H1 (cell line): ENCODE results near the gene FAM168B. TPM values are rescaled to one million over a fixed set of nuclear protein-coding genes. Genes with fewer than 3 reads are reported as not detected.

Source experiments
- CTCF ChIA-PET: fragments of 300-600 bp; sonication (Branson Sonifier 250); formaldehyde crosslinking; loops from one replicate; lab custom pipeline; 2021; ENCODE audit not compliant: partially characterized antibody; lab: Charles Lee
- POLR2A ChIA-PET: fragments of 300-600 bp; sonication (Branson Sonifier 250); formaldehyde crosslinking; loops from one replicate; lab custom pipeline; 2021; ENCODE audit warnings: inconsistent platforms; ENCODE audit not compliant: partially characterized antibody; lab: Charles Lee
- DNase-seq, 2 experiments: peaks; one replicate each; pipeline versions ENCODE4 v3.0.0 to v3.0.0-alpha.2; 2010 to 2022; ENCODE audit warnings: low spot score in 2 of 2, low read depth in 1 of 2, mixed read lengths in 1 of 2
- FAIRE-seq: peaks from 2 replicates; lab custom pipeline; 2011; peaks lifted over from hg19 to GRCh38; lab: Jason Lieb, UNC
- H2AFZ ChIP-seq: 2 replicates; pipeline ENCODE4 v1.8.1; 2012; ENCODE audit warnings: low read length, inconsistent platforms
- H2AK5ac ChIP-seq: 2 replicates; pipeline ENCODE4 v1.6.1; 2013; ENCODE audit warnings: low read depth, low read length
- H2BK120ac ChIP-seq: replicated peaks from 2 replicates; pipeline ENCODE3; 2013; ENCODE audit warnings: low read depth, low read length, inconsistent platforms
- H2BK12ac ChIP-seq: 2 replicates; pipeline ENCODE4 v1.6.1; 2013; ENCODE audit warnings: low read depth, low read length
- H2BK15ac ChIP-seq: 2 replicates; pipeline ENCODE4 v1.6.1; 2013; ENCODE audit warnings: low read length
- H2BK20ac ChIP-seq: 2 replicates; pipeline ENCODE4 v1.6.1; 2013; ENCODE audit warnings: low read length
- H2BK5ac ChIP-seq: 2 replicates; pipeline ENCODE4 v1.6.1; 2013; ENCODE audit warnings: low read depth, low read length
- H3K14ac ChIP-seq: 2 replicates; pipeline ENCODE4 v1.6.1; 2013; ENCODE audit warnings: inconsistent platforms; ENCODE audit not compliant: insufficient read length
- H3K18ac ChIP-seq: 2 replicates; pipeline ENCODE4 v1.6.1; 2013; ENCODE audit warnings: low read length; ENCODE audit errors: extremely low read depth
- H3K23ac ChIP-seq: 2 replicates; pipeline ENCODE4 v1.6.1; 2013; ENCODE audit warnings: inconsistent platforms; ENCODE audit not compliant: insufficient read length
- H3K23me2 ChIP-seq: 2 replicates; pipeline ENCODE4 v1.6.1; 2013; ENCODE audit warnings: low read depth, low read length
- H3K27ac ChIP-seq: 2 replicates; pipeline ENCODE4 v1.6.1; 2011; ENCODE audit warnings: low read depth, low read length, inconsistent platforms
- H3K27me3 ChIP-seq, 4 experiments: replicated peaks in 1 of 4; 1 replicate in 1 of 4; 2 replicates in 3 of 4; pipeline versions ENCODE4 v1.6.1 to v1.8.1; 2011 to 2013; ENCODE audit warnings: low read length in 3 of 4, mild to moderate bottlenecking in 3 of 4, inconsistent platforms in 2 of 4, mixed read lengths in 2 of 4, moderate library complexity in 1 of 4; ENCODE audit not compliant: control insufficient read depth in 3 of 4, insufficient read depth in 3 of 4; ENCODE audit errors: extremely low read depth in 1 of 4
- H3K36me3 ChIP-seq, 4 experiments: 2 replicates each; pipeline versions ENCODE4 v1.6.1 to v1.8.1; 2011 to 2013; ENCODE audit warnings: mild to moderate bottlenecking in 4 of 4, low read length in 3 of 4, moderate library complexity in 2 of 4, control low read depth in 1 of 4, inconsistent platforms in 1 of 4; ENCODE audit not compliant: insufficient read depth in 4 of 4, control insufficient read depth in 2 of 4
- H3K4ac ChIP-seq: replicated peaks from 2 replicates; pipeline ENCODE3; 2013; ENCODE audit warnings: low read length, low read depth, mixed read lengths, inconsistent platforms; ENCODE audit not compliant: insufficient read length
- H3K4me1 ChIP-seq, 4 experiments: replicated peaks in 1 of 4; 1 replicate in 1 of 4; 2 replicates in 3 of 4; pipeline versions ENCODE4 v1.6.1 to v1.8.1; 2011 to 2013; ENCODE audit warnings: low read length in 3 of 4, inconsistent platforms in 2 of 4, mixed read lengths in 1 of 4; ENCODE audit not compliant: insufficient read depth in 4 of 4, control insufficient read depth in 3 of 4
- H3K4me2 ChIP-seq, 2 experiments: 2 replicates each; pipeline versions ENCODE4 v1.6.1 to v1.8.1; 2011 to 2013; ENCODE audit warnings: low read depth in 2 of 2, low read length in 2 of 2, control low read depth in 1 of 2, inconsistent platforms in 1 of 2, mild to moderate bottlenecking in 1 of 2; ENCODE audit not compliant: insufficient read depth in 1 of 2
- H3K4me3 ChIP-seq, 4 experiments: fragments of 200-600, 300-600 bp in 1 of 4; sonication (generic), shearing (Covaris generic), sonication (Bioruptor Twin) in 1 of 4; 2 replicates each; pipeline versions ENCODE4 v1.5.1 to v1.8.1; 2011 to 2016; ENCODE audit warnings: low read length in 4 of 4, low read depth in 3 of 4, control low read depth in 2 of 4, inconsistent platforms in 2 of 4, mild to moderate bottlenecking in 2 of 4, mixed read lengths in 1 of 4, moderate library complexity in 1 of 4; ENCODE audit not compliant: insufficient read depth in 2 of 4; ENCODE audit errors: extremely low read depth in 1 of 4
- H3K56ac ChIP-seq: replicated peaks from 2 replicates; pipeline ENCODE3; 2013; ENCODE audit warnings: low read depth, mild to moderate bottlenecking, mixed read lengths, low read length, inconsistent platforms; ENCODE audit not compliant: insufficient read length
- H3K79me1 ChIP-seq: 2 replicates; pipeline ENCODE4 v1.6.1; 2013; ENCODE audit warnings: low read depth, low read length, control low read depth
- H3K79me2 ChIP-seq, 2 experiments: 2 replicates each; pipeline versions ENCODE4 v1.6.1 to v1.8.1; 2012 to 2013; ENCODE audit warnings: low read length in 2 of 2, mild to moderate bottlenecking in 2 of 2, inconsistent platforms in 1 of 2; ENCODE audit not compliant: insufficient read depth in 2 of 2, control insufficient read depth in 1 of 2
- H3K9ac ChIP-seq, 4 experiments: replicated peaks in 1 of 4; 1 replicate in 1 of 4; 2 replicates in 3 of 4; pipeline versions ENCODE4 v1.6.1 to v1.8.1; 2011 to 2013; ENCODE audit warnings: low read depth in 3 of 4, low read length in 3 of 4, control low read depth in 2 of 4, mild to moderate bottlenecking in 2 of 4, moderate library complexity in 2 of 4, inconsistent platforms in 1 of 4; ENCODE audit errors: extremely low read depth in 1 of 4
- H3K9me3 ChIP-seq, 2 experiments: 2 replicates each; pipeline versions ENCODE4 v1.6.1 to v1.8.1; 2012 to 2013; ENCODE audit warnings: mild to moderate bottlenecking in 2 of 2, moderate library complexity in 2 of 2, control low read depth in 1 of 2, inconsistent platforms in 1 of 2, low read depth in 1 of 2, low read length in 1 of 2, mixed read lengths in 1 of 2; ENCODE audit not compliant: insufficient read depth in 2 of 2
- H4K20me1 ChIP-seq, 2 experiments: replicated peaks in 1 of 2; 2 replicates each; pipeline versions ENCODE3 to v1.8.1; 2011 to 2013; ENCODE audit warnings: inconsistent platforms in 2 of 2, low read length in 2 of 2, mild to moderate bottlenecking in 1 of 2; ENCODE audit not compliant: insufficient read depth in 2 of 2, control insufficient read depth in 1 of 2
- H4K5ac ChIP-seq: 2 replicates; pipeline ENCODE4 v1.6.1; 2013; ENCODE audit warnings: low read length, low read depth, mixed read lengths, inconsistent platforms; ENCODE audit not compliant: insufficient read length
- H4K8ac ChIP-seq: 2 replicates; pipeline ENCODE4 v1.8.0; 2013; ENCODE audit warnings: mild to moderate bottlenecking, moderate library complexity, low read length, inconsistent platforms; ENCODE audit not compliant: insufficient read depth; ENCODE audit errors: extremely low read depth
- H4K91ac ChIP-seq: replicated peaks from 2 replicates; pipeline ENCODE3; 2013; ENCODE audit warnings: low read length, mixed read lengths, inconsistent platforms; ENCODE audit not compliant: insufficient read length
- CHD1 ChIP-seq: IDR thresholded peaks from 2 replicates; pipeline ENCODE4 v1.6.1; 2012; ENCODE audit warnings: low read depth, low read length, improper control_type of control experiment
- E2F6 ChIP-seq: IDR thresholded peaks from 2 replicates; pipeline ENCODE4 v1.6.1; 2012; ENCODE audit warnings: inconsistent platforms
- JUN ChIP-seq: IDR thresholded peaks from 2 replicates; pipeline ENCODE4 v1.6.1; 2011; ENCODE audit warnings: low read depth, mild to moderate bottlenecking, improper control_type of control experiment, low read length
- POLR2AphosphoS5 ChIP-seq: IDR thresholded peaks from 2 replicates; pipeline ENCODE4 v1.6.1; 2011; ENCODE audit warnings: low read depth, low read length
- POU5F1 ChIP-seq: IDR thresholded peaks from 2 replicates; pipeline ENCODE4 v1.6.1; 2011; ENCODE audit warnings: low read depth, mild to moderate bottlenecking, low read length, moderate library complexity
- RBBP5 ChIP-seq: IDR thresholded peaks from 2 replicates; pipeline ENCODE4 v1.7.1; 2012; ENCODE audit warnings: low read depth, mild to moderate bottlenecking, inconsistent platforms, low read length, moderate library complexity, borderline replicate concordance
- RFX5 ChIP-seq: IDR thresholded peaks from 2 replicates; pipeline ENCODE4 v1.6.1; 2011; ENCODE audit warnings: low read depth, low read length, improper control_type of control experiment, borderline replicate concordance
- RXRA ChIP-seq: IDR thresholded peaks from 2 replicates; pipeline ENCODE4 v1.6.1; 2011; ENCODE audit warnings: low read depth, mild to moderate bottlenecking, low read length, moderate library complexity; ENCODE audit not compliant: insufficient read depth
- SIN3A ChIP-seq, 2 experiments: IDR thresholded peaks in 1 of 2; conservative IDR thresholded peaks in 1 of 2; 2 replicates each; pipeline ENCODE4 v1.6.1; 2011 to 2012; ENCODE audit warnings: low read length in 2 of 2, improper control_type of control experiment in 1 of 2, low read depth in 1 of 2, mild to moderate bottlenecking in 1 of 2
- SP1 ChIP-seq: IDR thresholded peaks from 2 replicates; pipeline ENCODE4 v1.6.1; 2011; ENCODE audit warnings: low read depth, low read length
- SP4 ChIP-seq: IDR thresholded peaks from 2 replicates; pipeline ENCODE4 v1.6.1; 2012; ENCODE audit warnings: low read length, inconsistent platforms
- TAF1 ChIP-seq: IDR thresholded peaks from 2 replicates; pipeline ENCODE4 v1.6.1; 2011; ENCODE audit warnings: mild to moderate bottlenecking, low read depth, low read length
- ZNF274 ChIP-seq: IDR thresholded peaks from 2 replicates; pipeline ENCODE4 v1.7.0; 2012; ENCODE audit warnings: low read length, borderline replicate concordance; ENCODE audit errors: extremely low read depth
- WGBS, 2 experiments: shearing (Covaris generic) in 1 of 2; methylation state at CpG; one replicate each; pipeline versions ENCODE4 v1.1.6 to v1.1.7; 2013 to 2015; ENCODE audit warnings: low lambda C conversion rate in 2 of 2, mixed read lengths in 2 of 2, inconsistent platforms in 1 of 2, low coverage in 1 of 2, missing lambda C conversion rate in 1 of 2; ENCODE audit not compliant: insufficient replicate concordance in 2 of 2, insufficient coverage in 1 of 2, insufficient read length in 1 of 2; ENCODE audit errors: extremely low coverage in 1 of 2, missing lambda C conversion rate in 1 of 2; 5-methylcytosine and 5-hydroxymethylcytosine counted together
- polyA plus RNA-seq, 7 experiments: library from polyadenylated mRNA; depleted of rRNA in 3 of 7; stranded (reverse) in 5 of 7; unstranded in 2 of 7; fragments of >200 nt in 5 of 7; fragments of 200-250 nt in 2 of 7; gene quantifications; 1 replicate in 5 of 7; 2 replicates in 1 of 7; 4 replicates in 1 of 7; pipeline versions ENCODE4 v1.2.1 to v1.2.3, GENCODE V29; 2011 to 2013; ENCODE audit warnings: missing spikeins in 2 of 7, mixed read lengths in 2 of 7
- total RNA-seq: library from RNA; stranded (reverse); fragmentation: NEBNext Ultra II Directional; extraction: Animal tissue kit (Norgen Biotek cat#: 25700); gene quantifications from 2 replicates; pipeline ENCODE4 v1.2.1, GENCODE V29; 2021

FAM168B gene
- total and polyA plus RNA-seq, 2 of the 8 experiments (the other 6 are each of a cell fraction or from before 2014, with no cell fraction given): 61.9 to 123 TPM

- H3K14ac ChIP-seq: no peak overlapping the region
- no peaks in the 10 kb centered on the region for H3K79me1 ChIP-seq
- ChIA-PET CTCF (interaction anchor here (1.7 kb wide), 1 partner anchor 9 kb away, joined by 3 read pairs; no protein-coding TSS in a partner anchor), POLR2A (no interaction called here)
- no peak for DNase-seq
- H2AFZ ChIP-seq: no peak overlapping the region
- TF ChIP-seq SP4: no peak
- no peak for TF ChIP-seq POLR2AphosphoS5
- no peak for TF ChIP-seq SIN3A (conservative IDR thresholded peaks at IDR 0.05 in 1 of 2, IDR thresholded peaks at IDR 0.05 in 1 of 2; ENCODE audit: low read depth in 1 of 2, low read length in 2 of 2)
- no peak for TF ChIP-seq TAF1
- TF ChIP-seq CHD1: no peak
- no peak for TF ChIP-seq JUN
- TF ChIP-seq POU5F1: no peak
- TF ChIP-seq SP1: no peak
- TF ChIP-seq RFX5: no peak
- no peak for TF ChIP-seq RXRA
- no peak for TF ChIP-seq ZNF274
- TF ChIP-seq RBBP5: no peak
- TF ChIP-seq E2F6: no peak
- H2BK5ac ChIP-seq: no peak overlapping the region
- H3K4me3 ChIP-seq: no peak overlapping the region
- H4K91ac ChIP-seq: no peak overlapping the region
- H4K20me1 ChIP-seq: peaks cover 0 to 2% of the 10 kb centered on the region in 2 experiments
- peaks cover 4% of the 10 kb centered on the region; the same call in 1 of the 2 replicates for H3K23me2 ChIP-seq
- H2BK120ac ChIP-seq: no peak overlapping the region
- H3K18ac ChIP-seq: no peak overlapping the region
- no peaks in the 10 kb centered on the region for H3K79me2 ChIP-seq
- 80% methylated on average over 8 of the region's 8 CpGs; no CpG with 5 or more reads in 1 of the 2 experiments for WGBS, 2 experiments
- peaks cover 0 to 5% (median 3%) of the 10 kb centered on the region in 4 experiments; a peak in 5 of 7 replicates for H3K4me1 ChIP-seq
- peaks cover 6 to 16% (median 15%) of the 10 kb centered on the region in 4 experiments; a peak in 6 of 7 replicates for H3K27me3 ChIP-seq
- H3K9ac ChIP-seq: no peak overlapping the region
- H3K4me2 ChIP-seq: no peak overlapping the region
- H2BK15ac ChIP-seq: no peak overlapping the region
- no peak for FAIRE-seq
- H4K5ac ChIP-seq: no peak overlapping the region
- H3K4ac ChIP-seq: no peak overlapping the region
- no peak overlapping the region for H2BK12ac ChIP-seq
- H2BK20ac ChIP-seq: no peak overlapping the region
- H3K9me3 ChIP-seq: no peaks in the 10 kb centered on the region; a peak in 1 of 4 replicates
- no peak overlapping the region for H3K56ac ChIP-seq
- H3K27ac ChIP-seq: no peak overlapping the region
- no peaks in the 10 kb centered on the region for H3K36me3 ChIP-seq
- H4K8ac ChIP-seq: no peak overlapping the region
- no peak overlapping the region for H2AK5ac ChIP-seq
- H3K23ac ChIP-seq: no peak overlapping the region
Observed at GRCh38 chr2:131029812-131030211, 63.4 kb downstream of the FAM168B start.
